Activated CD8-positive, alpha-beta T cell treated with anti-CD3 and anti-CD28 coated beads for 36 hours (primary cell): ENCODE measurements around the gene BBX. TPM values are rescaled to one million over a fixed set of nuclear protein-coding genes. Genes with fewer than 3 reads are reported as not detected.

ENCODE experiments used
- ATAC-seq: fragments of 200-7000 bp; cut with Tn5 transposase; one replicate; pipeline ENCODE4 v1.10.0; 2021; ENCODE audit warnings: mild to moderate bottlenecking, moderate library complexity
- CTCF ChIA-PET: fragments of 350-600 bp; sonication (Branson Sonifier 250); formaldehyde crosslinking; loops from one replicate; lab custom pipeline; 2021; ENCODE audit warnings: antibody characterized with exemption; lab: Charles Lee
- POLR2A ChIA-PET: fragments of 350-600 bp; sonication (Branson Sonifier 250); formaldehyde crosslinking; loops from one replicate; lab custom pipeline; 2021; ENCODE audit warnings: antibody characterized with exemption; lab: Charles Lee
- DNase-seq: peaks from one replicate; pipeline ENCODE4 v3.0.0-alpha.2; 2020
- H3K27ac Mint-ChIP-seq: one replicate; pipeline ENCODE4 v1.8.0; 2021; ENCODE audit warnings: mild to moderate bottlenecking, mixed read lengths
- H3K27me3 Mint-ChIP-seq: one replicate; pipeline ENCODE4 v1.8.0; 2021; ENCODE audit warnings: mixed read lengths
- H3K36me3 Mint-ChIP-seq: one replicate; pipeline ENCODE4 v1.8.0; 2021; ENCODE audit warnings: low read depth, mixed read lengths
- H3K4me1 Mint-ChIP-seq: one replicate; pipeline ENCODE4 v1.8.0; 2021; ENCODE audit warnings: low read depth, mixed read lengths
- H3K4me3 Mint-ChIP-seq: one replicate; pipeline ENCODE4 v1.8.0; 2021; ENCODE audit warnings: mild to moderate bottlenecking, moderate library complexity, mixed read lengths
- H3K9me3 Mint-ChIP-seq: one replicate; pipeline ENCODE4 v1.8.0; 2021; ENCODE audit warnings: mixed read lengths
- intact Hi-C: fragments of 100-400 bp; cut with micrococcal nuclease; formaldehyde crosslinking; loops from one replicate; pipeline ENCODE4 v1.10.0; 2022
- total RNA-seq, 2 experiments: library from RNA; stranded (reverse); gene quantifications; one replicate each; pipeline ENCODE4 v1.2.3, GENCODE V29; 2021
- TF ChIP-seq, protein P1 (sequence below): fragments of 200-600 bp; IDR thresholded peaks from one replicate; pipeline ENCODE4 v1.8.0; 2022; ENCODE audit warnings: antibody characterized with exemption, mild to moderate bottlenecking

The BBX gene
- total RNA-seq, 2 experiments from 2014 or later = 40.9 to 42.4 TPM

GRCh38 chr3:107676469-107677309 lies 153.9 kb downstream of the BBX start:
- CTCF ChIA-PET = interaction anchor here (0.6 to 7.5 kb wide), 51 partner anchors 8 to 813 kb away, joined by 3 to 73 read pairs (median 4); no protein-coding TSS in a partner anchor
- intact Hi-C loops = loop anchor here (5.0 to 10.0 kb wide), 2 partner anchors 66 to 168 kb away; no protein-coding TSS in a partner anchor
- DNase-seq (no peak), ATAC-seq (no peak)
- no peak overlapping the region for H3K27ac Mint-ChIP-seq
- H3K4me3 Mint-ChIP-seq = no peak overlapping the region
- H3K9me3 Mint-ChIP-seq = no peaks in the 10 kb centered on the region
- TF ChIP-seq, protein P1, sequence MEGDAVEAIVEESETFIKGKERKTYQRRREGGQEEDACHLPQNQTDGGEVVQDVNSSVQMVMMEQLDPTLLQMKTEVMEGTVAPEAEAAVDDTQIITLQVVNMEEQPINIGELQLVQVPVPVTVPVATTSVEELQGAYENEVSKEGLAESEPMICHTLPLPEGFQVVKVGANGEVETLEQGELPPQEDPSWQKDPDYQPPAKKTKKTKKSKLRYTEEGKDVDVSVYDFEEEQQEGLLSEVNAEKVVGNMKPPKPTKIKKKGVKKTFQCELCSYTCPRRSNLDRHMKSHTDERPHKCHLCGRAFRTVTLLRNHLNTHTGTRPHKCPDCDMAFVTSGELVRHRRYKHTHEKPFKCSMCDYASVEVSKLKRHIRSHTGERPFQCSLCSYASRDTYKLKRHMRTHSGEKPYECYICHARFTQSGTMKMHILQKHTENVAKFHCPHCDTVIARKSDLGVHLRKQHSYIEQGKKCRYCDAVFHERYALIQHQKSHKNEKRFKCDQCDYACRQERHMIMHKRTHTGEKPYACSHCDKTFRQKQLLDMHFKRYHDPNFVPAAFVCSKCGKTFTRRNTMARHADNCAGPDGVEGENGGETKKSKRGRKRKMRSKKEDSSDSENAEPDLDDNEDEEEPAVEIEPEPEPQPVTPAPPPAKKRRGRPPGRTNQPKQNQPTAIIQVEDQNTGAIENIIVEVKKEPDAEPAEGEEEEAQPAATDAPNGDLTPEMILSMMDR = peak; percentile 64
- POLR2A ChIA-PET = no interaction called here
- H3K4me1 Mint-ChIP-seq = peaks cover 30% of the 10 kb centered on the region
- no peaks in the 10 kb centered on the region for H3K27me3 Mint-ChIP-seq
- peaks cover 1% of the 10 kb centered on the region for H3K36me3 Mint-ChIP-seq

DNA sequence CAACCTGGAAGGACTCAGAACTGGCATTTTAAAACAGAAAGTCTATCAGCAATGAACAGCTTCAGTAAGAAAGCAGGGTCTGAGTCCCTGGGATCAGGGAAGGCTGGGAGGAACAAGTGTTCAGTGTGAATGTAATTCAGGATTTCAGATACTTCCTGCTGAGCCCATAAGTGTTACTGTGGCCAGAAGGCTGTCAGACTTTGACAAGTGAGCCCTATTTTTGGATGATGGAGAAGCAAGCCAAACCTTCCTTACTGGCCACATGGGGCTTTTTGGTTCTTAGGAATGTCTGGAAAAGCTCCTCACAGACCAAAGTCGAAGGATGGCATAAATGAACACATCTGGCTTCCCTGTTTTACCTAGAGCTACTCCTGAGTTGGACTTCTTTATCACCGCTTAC lies 157.2 kb downstream of the BBX start:
- Mint-ChIP-seq H3K27me3 (no peaks in the 10 kb centered on the region), H3K4me3 (no peak overlapping the region), H3K36me3 (peaks cover 1% of the 10 kb centered on the region), H3K27ac (no peak overlapping the region), H3K9me3 (no peaks in the 10 kb centered on the region), H3K4me1 (peaks cover 52% of the 10 kb centered on the region)
- no peak for ATAC-seq
- ChIA-PET CTCF (interaction anchor here (1.0 to 7.5 kb wide), 4 partner anchors 10 to 62 kb away, joined by 3 to 73 read pairs (median 10); no protein-coding TSS in a partner anchor), POLR2A (no interaction called here)
- TF ChIP-seq, protein P1 = no peak
- intact Hi-C loops = loop anchor here (5.0 to 10.0 kb wide), 2 partner anchors 62 to 165 kb away; no protein-coding TSS in a partner anchor
- DNase-seq = no peak

DNA sequence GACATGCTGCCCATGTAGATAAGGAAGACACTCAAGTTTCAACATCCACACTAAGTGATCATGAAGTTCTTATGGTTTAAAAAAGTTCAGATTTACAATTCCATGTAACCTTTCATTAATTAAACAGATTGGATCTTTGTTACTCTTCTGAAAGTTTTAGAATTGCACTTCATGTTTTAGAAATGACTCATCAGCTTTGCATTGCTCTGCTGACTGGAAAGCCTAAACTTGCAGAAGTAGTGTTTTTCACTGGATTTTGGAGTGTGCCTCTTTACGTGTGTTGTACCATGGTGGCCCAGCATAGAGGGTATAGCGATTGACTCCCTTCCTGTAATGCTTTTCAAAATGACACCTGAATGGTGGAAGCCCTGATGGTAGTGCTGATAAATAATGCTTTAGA lies 157.9 kb downstream of the BBX start:
- peaks cover 1% of the 10 kb centered on the region for H3K36me3 Mint-ChIP-seq
- no peak overlapping the region for H3K27ac Mint-ChIP-seq
- H3K4me1 Mint-ChIP-seq = peaks cover 52% of the 10 kb centered on the region
- H3K4me3 Mint-ChIP-seq = no peak overlapping the region
- H3K9me3 Mint-ChIP-seq = no peaks in the 10 kb centered on the region
- intact Hi-C loops = no loop called here
- ChIA-PET POLR2A (interaction anchor here (0.7 kb wide), 1 partner anchor 81 kb away, joined by 3 read pairs; no protein-coding TSS in a partner anchor), CTCF (interaction anchor here (1.0 to 7.5 kb wide), 5 partner anchors 10 to 61 kb away, joined by 3 to 73 read pairs (median 4); no protein-coding TSS in a partner anchor)
- ATAC-seq = no peak
- H3K27me3 Mint-ChIP-seq = no peaks in the 10 kb centered on the region
- DNase-seq = no peak
- TF ChIP-seq, protein P1 = no peak

DNA sequence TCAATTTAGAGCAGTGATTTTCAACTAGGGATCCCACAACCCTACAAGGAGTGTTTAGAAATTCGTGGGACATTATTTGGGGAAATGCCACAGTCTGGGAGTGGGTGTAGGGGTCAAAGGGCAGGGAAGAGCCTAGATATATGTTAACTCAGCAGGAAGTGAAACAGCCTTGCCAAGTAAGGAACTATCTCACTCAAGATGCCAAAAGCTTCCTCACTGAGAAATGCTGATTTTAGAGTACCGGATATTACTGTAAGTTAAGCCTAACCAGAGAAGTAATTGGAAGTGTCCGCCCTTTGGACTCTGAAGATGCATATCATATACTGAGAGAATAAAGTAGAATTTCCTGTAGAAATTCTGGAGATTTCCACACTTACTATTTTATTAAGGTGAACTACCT lies 158.6 kb downstream of the BBX start:
- Mint-ChIP-seq H3K36me3 (peaks cover 1% of the 10 kb centered on the region), H3K9me3 (no peaks in the 10 kb centered on the region), H3K27me3 (no peaks in the 10 kb centered on the region), H3K4me1 (peaks cover 50% of the 10 kb centered on the region), H3K4me3 (no peak overlapping the region), H3K27ac (no peak overlapping the region)
- intact Hi-C loops = no loop called here
- POLR2A ChIA-PET = no interaction called here
- CTCF ChIA-PET = interaction anchor here (1.3 to 7.5 kb wide), 3 partner anchors 9 to 60 kb away, joined by 3 to 73 read pairs (median 15); no protein-coding TSS in a partner anchor
- ATAC-seq (no peak), DNase-seq (no peak)
- TF ChIP-seq, protein P1 = no peak

DNA sequence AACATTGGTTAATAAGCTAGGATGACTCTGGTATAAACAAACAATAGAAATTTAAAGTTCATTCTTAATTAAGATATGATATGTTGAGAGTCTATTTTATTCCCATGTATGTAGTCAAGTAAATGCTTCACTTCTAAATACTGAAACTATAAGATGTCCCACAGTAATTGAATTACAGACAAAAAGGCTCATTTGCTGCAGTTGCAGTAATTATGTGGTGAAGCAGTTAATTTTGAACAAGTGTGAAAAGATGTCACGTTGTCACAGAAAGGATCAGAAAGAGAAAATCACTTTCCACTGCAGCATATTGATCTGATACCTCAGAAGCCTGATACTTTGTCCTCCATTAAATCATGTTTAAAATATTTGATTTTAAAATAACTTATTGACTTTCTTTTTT lies 159.8 kb downstream of the BBX start:
- POLR2A ChIA-PET = no interaction called here
- H3K27me3 Mint-ChIP-seq = no peaks in the 10 kb centered on the region

More for the DNA sequence above, 159.8 kb downstream of the BBX start:
- DNase-seq = no peak
- H3K9me3 Mint-ChIP-seq = no peaks in the 10 kb centered on the region
- intact Hi-C loops = no loop called here
- H3K4me3 Mint-ChIP-seq = no peak overlapping the region
- H3K4me1 Mint-ChIP-seq = peaks cover 47% of the 10 kb centered on the region
- peaks cover 1% of the 10 kb centered on the region for H3K36me3 Mint-ChIP-seq
- H3K27ac Mint-ChIP-seq = no peak overlapping the region
- CTCF ChIA-PET = interaction anchor here (0.7 to 3.5 kb wide), 4 partner anchors 8 to 447 kb away, joined by 3 to 15 read pairs (median 4); no protein-coding TSS in a partner anchor
- ATAC-seq = no peak
- TF ChIP-seq, protein P1 = no peak
